Ammon's horn (tissue), 1 donor: ENCODE data around the gene HAPLN3.
"Not testable (repeated sequence)": the region's sequence is repeated elsewhere in the genome, so short reads cannot be mapped to it uniquely, and the experiment has no call there.

ENCODE experiments used
- DNase-seq: peaks from one replicate; pipeline ENCODE4 v3.0.0-alpha.2; 2016; ENCODE audit warnings: low spot score

The HAPLN3 gene

GRCh38 chr15:88894819-88895767 lies at the start of gene HAPLN3:
Gene HAPLN3 (minus strand): TSS chr15:88895544. CDS start chr15:88887298, 8,246 bp downstream.
- DNase-seq, result no peak

- no peak for DNase-seq
These were observed 44.8 kb upstream of the HAPLN3 start for GRCh38 chr15:88940110-88940675.

GRCh38 chr15:88939486-88939806 lies 44.1 kb upstream of the HAPLN3 start:
- no peak for DNase-seq

- DNase-seq, result no peak
These were observed 43.6 kb upstream of the HAPLN3 start for GRCh38 chr15:88938802-88939485.

GRCh38 chr15:88934449-88934848 lies 39.1 kb upstream of the HAPLN3 start:
- not testable (repeated sequence) for DNase-seq

GRCh38 chr15:88932875-88933330 lies 37.6 kb upstream of the HAPLN3 start:
- no peak for DNase-seq

- peak; percentile 84 for DNase-seq
These were observed 37.0 kb upstream of the HAPLN3 start for GRCh38 chr15:88932271-88932874.

GRCh38 chr15:88930579-88930978 lies 35.2 kb upstream of the HAPLN3 start:
- no peak for DNase-seq

GRCh38 chr15:88929358-88930098 lies 34.2 kb upstream of the HAPLN3 start:
- not testable (repeated sequence) for DNase-seq

- not testable (repeated sequence) for DNase-seq
These were observed 32.8 kb upstream of the HAPLN3 start for GRCh38 chr15:88928192-88928591.

- DNase-seq, result not testable (repeated sequence)
These were observed 30.3 kb upstream of the HAPLN3 start for GRCh38 chr15:88925648-88926047.

GRCh38 chr15:88920892-88921435 lies 25.6 kb upstream of the HAPLN3 start:
- not testable (repeated sequence) for DNase-seq

- no peak for DNase-seq
These were observed 25.0 kb upstream of the HAPLN3 start for GRCh38 chr15:88920186-88920891.

- no peak for DNase-seq
These were observed 23.4 kb upstream of the HAPLN3 start for GRCh38 chr15:88918738-88919137.

GRCh38 chr15:88917760-88918159 lies 22.4 kb upstream of the HAPLN3 start:
- DNase-seq, result no peak

GRCh38 chr15:88915354-88915753 lies 20.0 kb upstream of the HAPLN3 start:
- DNase-seq, result no peak

- no peak for DNase-seq
These were observed 18.5 kb upstream of the HAPLN3 start for GRCh38 chr15:88913850-88914169.

- peak; percentile 72 for DNase-seq
These were observed 17.9 kb upstream of the HAPLN3 start, which contains the start of gene MFGE8 for GRCh38 chr15:88913017-88913849. Gene MFGE8 (minus strand): TSS chr15:88913379. CDS start chr15:88913319, 60 bp downstream.

GRCh38 chr15:88912500-88912921 lies 17.2 kb upstream of the HAPLN3 start:
- DNase-seq, result no peak

- DNase-seq, result no peak
These were observed 16.4 kb upstream of the HAPLN3 start for GRCh38 chr15:88911766-88912118.
